ENCODE measurements around the gene RSL1D1. TPM values are rescaled to one million over a fixed set of nuclear protein-coding genes. Genes with fewer than 3 reads are reported as not detected.
A peak's percentile ranks its signal among the peaks of the same experiment; 100 is the strongest.
"Not testable (repeated sequence)": the region's sequence is repeated elsewhere in the genome, so short reads cannot be mapped to it uniquely, and the experiment has no call there.

Gene RSL1D1
- total RNA-seq, 4 donors from 2014 or later, result 82.4 to 426 (median 182) TPM

- Histone ChIP-seq H3K27me3 (no peaks in the 10 kb centered on the region), H3K4me1 (no peaks in the 10 kb centered on the region), H3K36me3 (peaks cover 26 to 27% of the 10 kb centered on the region in 2 donors), H3K4me3 (replicated peaks in 1 of 3) (no peak overlapping the region), H3K27ac (no peak overlapping the region), H3K9me3 (no peaks in the 10 kb centered on the region)
- TF ChIP-seq CTCF (IDR thresholded peaks at IDR 0.05) (no peak), POLR2A (IDR thresholded peaks at IDR 0.05) (no peak)
- no peak for DNase-seq
- 76 to 90% methylated on average over 6 of the region's 6 CpGs for WGBS, 2 donors
- intact Hi-C loops (cut with DNase I), result no loop called here
Observed at GRCh38 chr16:11833951-11834695, 17.2 kb downstream of the RSL1D1 start.

GRCh38 chr16:11828696-11829095, 22.6 kb downstream of the RSL1D1 start:
- intact Hi-C loops (cut with DNase I), result no loop called here
- 79 to 93% methylated on average over 5 of the region's 5 CpGs for WGBS, 2 donors
- H3K4me1 ChIP-seq, result peaks cover 0 to 9% of the 10 kb centered on the region in 2 donors
- TF ChIP-seq POLR2A (IDR thresholded peaks at IDR 0.05) (no peak), CTCF (IDR thresholded peaks at IDR 0.05) (no peak)
- no peaks in the 10 kb centered on the region for H3K36me3 ChIP-seq
- no peak for DNase-seq
- no peak overlapping the region for H3K4me3 ChIP-seq (replicated peaks in 1 of 3)
- no peaks in the 10 kb centered on the region for H3K27me3 ChIP-seq
- no peaks in the 10 kb centered on the region for H3K9me3 ChIP-seq
- no peak overlapping the region for H3K27ac ChIP-seq

- H3K4me1 ChIP-seq; H3K9me3 ChIP-seq; H3K27me3 ChIP-seq; H3K27ac ChIP-seq; H3K4me3 ChIP-seq (replicated peaks in 1 of 3); H3K36me3 ChIP-seq; DNase-seq; intact Hi-C loops (cut with DNase I): not testable (repeated sequence)
- WGBS, 2 donors, result 91 to 95% methylated on average over 13 of the region's 13 CpGs
Observed at GRCh38 chr16:11825520-11826165, 25.7 kb downstream of the RSL1D1 start.

GRCh38 chr16:11824362-11824761, 27.0 kb downstream of the RSL1D1 start:
- no peaks in the 10 kb centered on the region for H3K36me3 ChIP-seq
- peak overlapping the region in 1 of 3 donors; percentile 32 for H3K27ac ChIP-seq
- 35 to 47% methylated on average over 5 of the region's 5 CpGs for WGBS, 2 donors
- intact Hi-C loops (cut with DNase I), result no loop called here
- TF ChIP-seq POLR2A (IDR thresholded peaks at IDR 0.05) (no peak), CTCF (IDR thresholded peaks at IDR 0.05) (no peak)
- no peaks in the 10 kb centered on the region for H3K27me3 ChIP-seq
- H3K9me3 ChIP-seq, result no peaks in the 10 kb centered on the region
- no peak overlapping the region for H3K4me3 ChIP-seq (replicated peaks in 1 of 3)
- DNase-seq, result peak; percentile 20 to 37
- H3K4me1 ChIP-seq, result peaks cover 0 to 9% of the 10 kb centered on the region in 2 donors

GRCh38 chr16:11823645-11824044, 27.7 kb downstream of the RSL1D1 start:
- DNase-seq; intact Hi-C loops (cut with DNase I); H3K36me3 ChIP-seq; H3K9me3 ChIP-seq; H3K27ac ChIP-seq; H3K4me1 ChIP-seq; H3K4me3 ChIP-seq (replicated peaks in 1 of 3); H3K27me3 ChIP-seq: not testable (repeated sequence)
- WGBS, 2 donors, result 97 to 99% methylated on average over 5 of the region's 5 CpGs

- no peak for DNase-seq
- peaks cover 0 to 9% of the 10 kb centered on the region in 2 donors for H3K4me1 ChIP-seq
- 89 to 91% methylated on average over 10 of the region's 10 CpGs for WGBS, 2 donors
- no peaks in the 10 kb centered on the region for H3K36me3 ChIP-seq
- no peak overlapping the region for H3K27ac ChIP-seq
- intact Hi-C loops (cut with DNase I), result loop anchor here (10.0 kb wide), 1 partner anchor 425 kb away; no protein-coding TSS in a partner anchor
- H3K9me3 ChIP-seq, result no peaks in the 10 kb centered on the region
- no peak overlapping the region for H3K4me3 ChIP-seq (replicated peaks in 1 of 3)
- TF ChIP-seq POLR2A (IDR thresholded peaks at IDR 0.05) (no peak), CTCF (IDR thresholded peaks at IDR 0.05) (no peak)
- H3K27me3 ChIP-seq, result no peaks in the 10 kb centered on the region
Observed at GRCh38 chr16:11819798-11820197, 31.5 kb downstream of the RSL1D1 start.

GRCh38 chr16:11818970-11819369, 32.4 kb downstream of the RSL1D1 start:
- not testable (repeated sequence) for DNase-seq; H3K36me3 ChIP-seq; H3K27me3 ChIP-seq; H3K4me3 ChIP-seq (replicated peaks in 1 of 3); H3K27ac ChIP-seq; H3K9me3 ChIP-seq; H3K4me1 ChIP-seq
- intact Hi-C loops (cut with DNase I), result loop anchor here (10.0 kb wide), 1 partner anchor 424 kb away; no protein-coding TSS in a partner anchor
- 95 to 96% methylated on average over 13 of the region's 13 CpGs for WGBS, 2 donors

Data from thyroid gland (tissue), 4 donors.